Measurements from ENCODE around the gene AKR7A3.
"Not testable (repeated sequence)": the region's sequence is repeated elsewhere in the genome, so short reads cannot be mapped to it uniquely, and the experiment has no call there.

Gene AKR7A3

GRCh38 chr1:19289244-19289643 lies 674 bp upstream of the AKR7A3 start:
- Histone ChIP-seq H3K4me1 (no peaks in the 10 kb centered on the region), H3K9me3 (no peaks in the 10 kb centered on the region), H3K27me3 (no peaks in the 10 kb centered on the region), H3K36me3 (no peaks in the 10 kb centered on the region), H3K4me3 (ENCODE audit: low read depth, low read length) (peak overlapping the region; percentile 48)
- DNase-seq, result no peak
- no peak for TF ChIP-seq CTCF (IDR thresholded peaks at IDR 0.05; ENCODE audit: low read depth, low read length)

- Histone ChIP-seq H3K4me3 (ENCODE audit: low read depth, low read length) (no peak overlapping the region), H3K9me3 (no peaks in the 10 kb centered on the region), H3K27me3 (no peaks in the 10 kb centered on the region), H3K36me3 (no peaks in the 10 kb centered on the region), H3K4me1 (no peaks in the 10 kb centered on the region)
- TF ChIP-seq CTCF (IDR thresholded peaks at IDR 0.05; ENCODE audit: low read depth, low read length), result no peak
- no peak for DNase-seq
Observed at GRCh38 chr1:19287436-19288185, 959 bp downstream of the AKR7A3 start.

GRCh38 chr1:19285807-19286206 lies 2.8 kb downstream of the AKR7A3 start:
- not testable (repeated sequence) for H3K4me1 ChIP-seq; DNase-seq; H3K9me3 ChIP-seq; H3K36me3 ChIP-seq; H3K4me3 ChIP-seq (ENCODE audit: low read depth, low read length); H3K27me3 ChIP-seq

- not testable (repeated sequence) for H3K4me3 ChIP-seq (ENCODE audit: low read depth, low read length); H3K9me3 ChIP-seq; H3K27me3 ChIP-seq; H3K4me1 ChIP-seq; DNase-seq; H3K36me3 ChIP-seq
Observed at GRCh38 chr1:19285366-19285765, 3.2 kb downstream of the AKR7A3 start.

- H3K4me1 ChIP-seq, result no peaks in the 10 kb centered on the region
- H3K4me3 ChIP-seq (ENCODE audit: low read depth, low read length), result no peak overlapping the region
- no peak for DNase-seq
- no peaks in the 10 kb centered on the region for H3K27me3 ChIP-seq
- no peak for TF ChIP-seq CTCF (IDR thresholded peaks at IDR 0.05; ENCODE audit: low read depth, low read length)
- no peaks in the 10 kb centered on the region for H3K36me3 ChIP-seq
- H3K9me3 ChIP-seq, result no peaks in the 10 kb centered on the region
Observed at GRCh38 chr1:19284881-19285280, 3.7 kb downstream of the AKR7A3 start.

- no peak overlapping the region for H3K4me3 ChIP-seq (ENCODE audit: low read depth, low read length)
- H3K4me1 ChIP-seq, result no peaks in the 10 kb centered on the region
- no peaks in the 10 kb centered on the region for H3K27me3 ChIP-seq
- H3K36me3 ChIP-seq, result no peaks in the 10 kb centered on the region
- TF ChIP-seq CTCF (IDR thresholded peaks at IDR 0.05; ENCODE audit: low read depth, low read length), result no peak
- DNase-seq, result no peak
- H3K9me3 ChIP-seq, result no peaks in the 10 kb centered on the region
Observed at GRCh38 chr1:19283891-19284290, 4.7 kb downstream of the AKR7A3 start.

GRCh38 chr1:19274636-19275035 lies 13.9 kb downstream of the AKR7A3 start:
- no peak for DNase-seq
- no peaks in the 10 kb centered on the region for H3K27me3 ChIP-seq
- TF ChIP-seq CTCF (IDR thresholded peaks at IDR 0.05; ENCODE audit: low read depth, low read length), result no peak
- no peaks in the 10 kb centered on the region for H3K9me3 ChIP-seq
- no peak overlapping the region for H3K4me3 ChIP-seq (ENCODE audit: low read depth, low read length)
- H3K36me3 ChIP-seq, result no peaks in the 10 kb centered on the region
- no peaks in the 10 kb centered on the region for H3K4me1 ChIP-seq

- not testable (repeated sequence) for H3K4me1 ChIP-seq; DNase-seq; H3K27me3 ChIP-seq; H3K4me3 ChIP-seq (ENCODE audit: low read depth, low read length); H3K9me3 ChIP-seq; H3K36me3 ChIP-seq
Observed at GRCh38 chr1:19273844-19274531, 14.6 kb downstream of the AKR7A3 start.

Data from BE2C (cell line).